HepG2 (cell line): ENCODE data around the gene WWC1. TPM values are rescaled to one million over a fixed set of nuclear protein-coding genes. Genes with fewer than 3 reads are reported as not detected.

Experiments used
- NFE2L1 ChIP-seq: sonication (generic); formaldehyde crosslinking; IDR thresholded peaks from 2 replicates; pipeline ENCODE4 v1.4.0; 2020; ENCODE audit warnings: missing genetic modification reagents, mild to moderate bottlenecking, borderline replicate concordance
- THRA ChIP-seq: sonication (generic); formaldehyde crosslinking; IDR thresholded peaks from 2 replicates; pipeline ENCODE4 v1.4.0; 2020; ENCODE audit warnings: missing genetic modification reagents, borderline replicate concordance
- ZKSCAN5 ChIP-seq: sonication (generic); formaldehyde crosslinking; IDR thresholded peaks from 2 replicates; pipeline ENCODE4 v1.5.1; 2020; ENCODE audit warnings: mild to moderate bottlenecking, missing genetic modification reagents
- ZNF562 ChIP-seq: sonication (generic); formaldehyde crosslinking; IDR thresholded peaks from 2 replicates; pipeline ENCODE4 v1.8.0; 2022; ENCODE audit warnings: missing genetic modification reagents, borderline replicate concordance
- polyA plus RNA-seq, 8 experiments: library from polyadenylated mRNA; depleted of rRNA in 3 of 8; stranded (reverse) in 7 of 8; unstranded in 1 of 8; fragments of >200 nt; fragmentation: Illumina TruSeq in 4 of 8; extraction: Trizol in 4 of 8; gene quantifications; 2 replicates each; pipeline versions ENCODE4 v1.2.1 to v1.2.3, GENCODE V29; 2011 to 2016; ENCODE audit warnings: low read depth in 4 of 8, missing spikeins in 1 of 8, mixed read lengths in 1 of 8; ENCODE audit not compliant: insufficient read depth in 1 of 8
- total RNA-seq, 5 experiments: library from RNA; depleted of rRNA; stranded (reverse); fragments of >200 nt; fragmentation: Illumina TruSeq; extraction: Trizol; gene quantifications; 2 replicates each; pipeline ENCODE4 v1.2.3, GENCODE V29; 2016; ENCODE audit warnings: low read depth in 1 of 5
- TF ChIP-seq, protein P1 (sequence below): sonication (generic); formaldehyde crosslinking; IDR thresholded peaks from 2 replicates; pipeline ENCODE4 v1.5.0; 2020; ENCODE audit warnings: mild to moderate bottlenecking, missing genetic modification reagents, moderate library complexity
- TF ChIP-seq, protein P2 (sequence below): IDR thresholded peaks from 2 replicates; pipeline ENCODE4 v1.6.1; 2016; ENCODE audit warnings: low read depth, missing genetic modification reagents, missing compliant biosample characterization

Gene WWC1
- total and polyA plus RNA-seq, 2 of the 13 experiments (the other 11 are each of a cell fraction or from before 2014, with no cell fraction given): 8.3 to 17.9 TPM

GRCh38 chr5:168327994-168328393 is 36.5 kb downstream of the WWC1 start (continued):
- TF ChIP-seq, protein P1, sequence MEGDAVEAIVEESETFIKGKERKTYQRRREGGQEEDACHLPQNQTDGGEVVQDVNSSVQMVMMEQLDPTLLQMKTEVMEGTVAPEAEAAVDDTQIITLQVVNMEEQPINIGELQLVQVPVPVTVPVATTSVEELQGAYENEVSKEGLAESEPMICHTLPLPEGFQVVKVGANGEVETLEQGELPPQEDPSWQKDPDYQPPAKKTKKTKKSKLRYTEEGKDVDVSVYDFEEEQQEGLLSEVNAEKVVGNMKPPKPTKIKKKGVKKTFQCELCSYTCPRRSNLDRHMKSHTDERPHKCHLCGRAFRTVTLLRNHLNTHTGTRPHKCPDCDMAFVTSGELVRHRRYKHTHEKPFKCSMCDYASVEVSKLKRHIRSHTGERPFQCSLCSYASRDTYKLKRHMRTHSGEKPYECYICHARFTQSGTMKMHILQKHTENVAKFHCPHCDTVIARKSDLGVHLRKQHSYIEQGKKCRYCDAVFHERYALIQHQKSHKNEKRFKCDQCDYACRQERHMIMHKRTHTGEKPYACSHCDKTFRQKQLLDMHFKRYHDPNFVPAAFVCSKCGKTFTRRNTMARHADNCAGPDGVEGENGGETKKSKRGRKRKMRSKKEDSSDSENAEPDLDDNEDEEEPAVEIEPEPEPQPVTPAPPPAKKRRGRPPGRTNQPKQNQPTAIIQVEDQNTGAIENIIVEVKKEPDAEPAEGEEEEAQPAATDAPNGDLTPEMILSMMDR (CRISPR knock-in tag): no peak
- TF ChIP-seq, protein P2, sequence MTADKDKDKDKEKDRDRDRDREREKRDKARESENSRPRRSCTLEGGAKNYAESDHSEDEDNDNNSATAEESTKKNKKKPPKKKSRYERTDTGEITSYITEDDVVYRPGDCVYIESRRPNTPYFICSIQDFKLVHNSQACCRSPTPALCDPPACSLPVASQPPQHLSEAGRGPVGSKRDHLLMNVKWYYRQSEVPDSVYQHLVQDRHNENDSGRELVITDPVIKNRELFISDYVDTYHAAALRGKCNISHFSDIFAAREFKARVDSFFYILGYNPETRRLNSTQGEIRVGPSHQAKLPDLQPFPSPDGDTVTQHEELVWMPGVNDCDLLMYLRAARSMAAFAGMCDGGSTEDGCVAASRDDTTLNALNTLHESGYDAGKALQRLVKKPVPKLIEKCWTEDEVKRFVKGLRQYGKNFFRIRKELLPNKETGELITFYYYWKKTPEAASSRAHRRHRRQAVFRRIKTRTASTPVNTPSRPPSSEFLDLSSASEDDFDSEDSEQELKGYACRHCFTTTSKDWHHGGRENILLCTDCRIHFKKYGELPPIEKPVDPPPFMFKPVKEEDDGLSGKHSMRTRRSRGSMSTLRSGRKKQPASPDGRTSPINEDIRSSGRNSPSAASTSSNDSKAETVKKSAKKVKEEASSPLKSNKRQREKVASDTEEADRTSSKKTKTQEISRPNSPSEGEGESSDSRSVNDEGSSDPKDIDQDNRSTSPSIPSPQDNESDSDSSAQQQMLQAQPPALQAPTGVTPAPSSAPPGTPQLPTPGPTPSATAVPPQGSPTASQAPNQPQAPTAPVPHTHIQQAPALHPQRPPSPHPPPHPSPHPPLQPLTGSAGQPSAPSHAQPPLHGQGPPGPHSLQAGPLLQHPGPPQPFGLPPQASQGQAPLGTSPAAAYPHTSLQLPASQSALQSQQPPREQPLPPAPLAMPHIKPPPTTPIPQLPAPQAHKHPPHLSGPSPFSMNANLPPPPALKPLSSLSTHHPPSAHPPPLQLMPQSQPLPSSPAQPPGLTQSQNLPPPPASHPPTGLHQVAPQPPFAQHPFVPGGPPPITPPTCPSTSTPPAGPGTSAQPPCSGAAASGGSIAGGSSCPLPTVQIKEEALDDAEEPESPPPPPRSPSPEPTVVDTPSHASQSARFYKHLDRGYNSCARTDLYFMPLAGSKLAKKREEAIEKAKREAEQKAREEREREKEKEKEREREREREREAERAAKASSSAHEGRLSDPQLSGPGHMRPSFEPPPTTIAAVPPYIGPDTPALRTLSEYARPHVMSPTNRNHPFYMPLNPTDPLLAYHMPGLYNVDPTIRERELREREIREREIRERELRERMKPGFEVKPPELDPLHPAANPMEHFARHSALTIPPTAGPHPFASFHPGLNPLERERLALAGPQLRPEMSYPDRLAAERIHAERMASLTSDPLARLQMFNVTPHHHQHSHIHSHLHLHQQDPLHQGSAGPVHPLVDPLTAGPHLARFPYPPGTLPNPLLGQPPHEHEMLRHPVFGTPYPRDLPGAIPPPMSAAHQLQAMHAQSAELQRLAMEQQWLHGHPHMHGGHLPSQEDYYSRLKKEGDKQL (CRISPR knock-in tag): no peak
- TF ChIP-seq NFE2L1 (CRISPR knock-in tag) (no peak), ZKSCAN5 (CRISPR knock-in tag) (no peak), THRA (CRISPR knock-in tag) (no peak), ZNF562 (no peak)
